GM10266 (cell line): Measurements from ENCODE around the gene AIF1L.
A peak's percentile ranks its signal among the peaks of the same experiment; 100 is the strongest.

Experiments used
- DNase-seq: peaks from one replicate; pipeline ENCODE4 v3.0.0; 2012; ENCODE audit errors: extremely low spot score
- TF ChIP-seq, protein P1 (sequence below): IDR thresholded peaks from 2 replicates; pipeline ENCODE4 v1.5.1; 2012; ENCODE audit warnings: mild to moderate bottlenecking, low read depth; ENCODE audit not compliant: control insufficient read depth, insufficient read depth; ENCODE audit errors: missing control alignments

The AIF1L gene

DNA sequence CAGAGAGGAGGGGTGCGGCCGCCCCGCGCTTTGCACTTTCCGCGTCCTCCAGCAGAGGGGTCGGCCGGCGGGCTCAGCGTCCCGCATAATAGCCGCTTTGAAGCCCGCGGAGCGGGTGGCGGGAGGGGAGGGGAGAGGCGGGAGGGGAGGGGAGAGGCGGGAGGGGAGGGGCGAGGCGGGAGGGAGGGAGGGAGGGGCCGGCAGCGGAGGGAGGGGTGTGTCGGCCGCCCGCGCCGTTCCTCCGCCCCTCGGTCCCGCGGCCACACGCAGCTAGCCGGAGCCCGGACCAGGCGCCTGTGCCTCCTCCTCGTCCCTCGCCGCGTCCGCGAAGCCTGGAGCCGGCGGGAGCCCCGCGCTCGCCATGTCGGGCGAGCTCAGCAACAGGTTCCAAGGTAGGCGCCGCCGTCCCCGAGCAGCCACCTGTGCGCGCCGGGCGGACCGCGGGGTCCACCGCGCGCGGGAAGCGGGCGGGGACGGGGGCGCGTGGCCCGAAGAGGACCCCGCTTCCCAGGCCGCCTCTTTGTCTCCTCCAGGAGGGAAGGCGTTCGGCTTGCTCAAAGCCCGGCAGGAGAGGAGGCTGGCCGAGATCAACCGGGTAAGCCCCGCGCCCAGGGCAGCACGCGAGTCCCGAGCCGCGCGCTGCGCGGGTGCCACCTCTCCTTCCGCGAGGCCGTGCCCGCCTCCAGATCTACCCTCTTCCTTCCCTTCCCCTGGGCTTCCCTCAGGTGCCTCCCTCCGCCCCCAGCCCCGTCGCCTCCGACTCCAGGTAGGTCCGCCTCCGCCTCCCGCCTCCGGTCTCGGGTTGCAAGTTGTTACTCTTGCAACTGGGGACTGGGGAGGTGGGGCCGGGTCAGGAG lies at the start of gene AIF1L:
Gene AIF1L (plus strand): TSS at position 263 of the 857 bp plus-strand sequence. CDS start 99 bp downstream, at position 362.
- DNase-seq, result peak; percentile 67
- TF ChIP-seq, protein P1, sequence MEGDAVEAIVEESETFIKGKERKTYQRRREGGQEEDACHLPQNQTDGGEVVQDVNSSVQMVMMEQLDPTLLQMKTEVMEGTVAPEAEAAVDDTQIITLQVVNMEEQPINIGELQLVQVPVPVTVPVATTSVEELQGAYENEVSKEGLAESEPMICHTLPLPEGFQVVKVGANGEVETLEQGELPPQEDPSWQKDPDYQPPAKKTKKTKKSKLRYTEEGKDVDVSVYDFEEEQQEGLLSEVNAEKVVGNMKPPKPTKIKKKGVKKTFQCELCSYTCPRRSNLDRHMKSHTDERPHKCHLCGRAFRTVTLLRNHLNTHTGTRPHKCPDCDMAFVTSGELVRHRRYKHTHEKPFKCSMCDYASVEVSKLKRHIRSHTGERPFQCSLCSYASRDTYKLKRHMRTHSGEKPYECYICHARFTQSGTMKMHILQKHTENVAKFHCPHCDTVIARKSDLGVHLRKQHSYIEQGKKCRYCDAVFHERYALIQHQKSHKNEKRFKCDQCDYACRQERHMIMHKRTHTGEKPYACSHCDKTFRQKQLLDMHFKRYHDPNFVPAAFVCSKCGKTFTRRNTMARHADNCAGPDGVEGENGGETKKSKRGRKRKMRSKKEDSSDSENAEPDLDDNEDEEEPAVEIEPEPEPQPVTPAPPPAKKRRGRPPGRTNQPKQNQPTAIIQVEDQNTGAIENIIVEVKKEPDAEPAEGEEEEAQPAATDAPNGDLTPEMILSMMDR, result no peak

DNA sequence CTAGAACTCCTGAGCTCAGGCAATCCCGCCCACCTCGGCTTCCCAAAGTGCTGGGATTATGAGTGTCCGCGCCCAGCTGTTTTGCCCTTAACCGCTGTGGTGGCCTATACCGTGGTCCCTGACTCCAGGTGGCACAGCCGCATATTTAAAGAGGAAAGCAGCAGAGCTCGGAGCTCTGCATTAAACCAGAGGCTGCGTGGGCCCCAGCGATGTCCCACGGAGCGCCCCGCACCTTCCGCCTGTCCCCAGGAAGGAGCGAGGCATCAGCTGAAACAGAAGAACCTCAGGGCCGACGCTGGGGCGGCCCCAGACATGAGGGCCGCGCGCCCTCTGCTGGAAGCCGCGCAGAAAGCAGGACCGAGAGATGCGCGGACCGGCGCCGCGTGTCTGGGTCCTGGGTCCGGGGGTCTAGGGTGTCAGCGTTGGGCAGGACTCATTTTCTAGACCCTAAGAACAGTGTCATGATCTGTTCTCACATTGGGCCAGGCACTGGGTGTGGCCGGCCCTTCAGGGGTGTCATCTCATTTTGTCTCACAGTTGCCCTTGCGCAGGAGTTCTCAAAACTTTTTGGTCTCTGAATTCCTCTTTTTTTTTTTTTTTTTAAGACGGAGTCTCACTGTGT lies 49.6 kb upstream of the AIF1L start:
- TF ChIP-seq, protein P1, result peak; percentile 98
- DNase-seq, result peak; percentile 81

DNA sequence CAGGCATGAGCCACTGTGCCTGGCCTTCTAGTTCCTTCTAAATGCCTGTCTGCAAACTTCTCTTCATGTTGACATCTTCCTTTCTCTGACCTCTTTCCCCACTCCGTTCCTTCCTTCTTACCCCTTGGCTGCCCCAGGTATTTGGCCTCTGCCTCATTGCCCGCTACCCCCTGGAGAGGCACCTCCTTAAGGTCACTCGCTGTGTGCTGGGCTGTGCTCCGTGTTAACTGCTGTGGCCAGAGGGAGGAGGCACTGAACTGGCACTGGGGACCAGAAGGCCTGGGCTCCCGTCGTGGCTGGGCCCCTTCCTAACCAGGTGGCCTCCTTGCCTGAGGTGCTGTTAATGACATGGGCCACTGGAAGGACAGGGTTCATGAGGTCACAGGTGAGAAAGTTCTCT lies 48.0 kb upstream of the AIF1L start:
- TF ChIP-seq, protein P1, result no peak
- DNase-seq, result no peak

DNA sequence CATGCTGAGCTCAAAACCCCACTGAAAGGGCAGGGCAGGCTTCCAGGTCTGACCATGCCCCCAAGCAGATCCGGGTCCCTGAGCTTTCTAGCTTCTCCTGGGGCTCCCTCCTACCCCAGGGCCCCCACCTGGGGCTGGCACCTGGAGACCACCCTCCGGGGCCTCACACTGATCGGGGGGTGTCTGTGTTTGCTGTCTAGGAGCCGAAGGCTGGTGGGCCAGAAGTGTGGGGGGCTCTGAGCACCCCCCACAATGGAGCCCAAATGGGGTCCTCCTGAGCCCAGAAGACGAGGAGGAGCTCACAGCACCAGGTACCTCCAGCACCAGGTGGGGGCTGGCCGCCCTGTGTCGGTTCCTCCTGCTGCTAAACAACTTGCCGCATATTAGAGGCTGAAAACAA lies 47.5 kb upstream of the AIF1L start:
- no peak for DNase-seq
- TF ChIP-seq, protein P1, result no peak

DNA sequence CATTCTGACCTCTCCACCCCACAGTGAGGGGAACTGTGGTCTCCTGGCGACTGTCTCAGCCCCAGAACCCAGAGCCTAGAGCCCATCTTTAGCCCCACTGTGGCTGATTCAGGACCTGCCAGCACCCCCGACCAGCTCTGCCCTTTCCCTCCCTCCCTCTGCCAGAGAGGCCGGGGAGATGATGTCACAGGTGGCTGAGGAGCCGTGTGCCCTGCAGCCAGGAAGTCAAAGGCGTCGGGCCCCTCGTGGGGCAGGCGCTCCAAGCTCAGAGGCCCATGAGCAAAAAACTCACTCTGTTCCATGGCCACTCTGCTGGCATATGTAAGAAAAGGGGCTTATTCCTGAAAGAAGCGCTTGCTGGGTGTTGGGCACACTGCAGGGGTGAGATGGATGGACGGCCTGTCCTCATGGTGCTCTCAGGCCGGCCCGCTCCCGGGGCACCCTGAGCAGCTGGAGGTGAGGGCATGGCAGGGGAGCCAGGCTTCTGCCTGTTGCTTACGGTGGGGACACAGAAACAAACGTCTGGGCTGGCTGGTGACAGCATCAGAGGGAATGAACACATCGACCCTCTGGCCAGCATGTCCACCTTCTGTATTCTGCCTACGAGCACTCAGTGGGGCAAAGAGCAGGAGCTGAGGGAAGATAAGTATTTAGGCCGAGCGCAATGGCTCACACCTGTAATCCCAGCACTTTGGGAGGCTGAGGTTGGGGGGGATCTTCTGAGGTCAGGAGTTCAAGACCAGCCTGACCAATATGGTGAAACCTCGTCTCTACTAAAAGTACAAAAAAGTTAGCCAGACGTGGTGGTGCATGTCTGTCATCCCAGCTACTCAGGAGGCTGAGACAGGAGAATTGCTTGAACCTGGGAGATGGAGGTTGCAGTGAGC lies 46.3 kb upstream of the AIF1L start:
- TF ChIP-seq, protein P1, result no peak
- no peak for DNase-seq

DNA sequence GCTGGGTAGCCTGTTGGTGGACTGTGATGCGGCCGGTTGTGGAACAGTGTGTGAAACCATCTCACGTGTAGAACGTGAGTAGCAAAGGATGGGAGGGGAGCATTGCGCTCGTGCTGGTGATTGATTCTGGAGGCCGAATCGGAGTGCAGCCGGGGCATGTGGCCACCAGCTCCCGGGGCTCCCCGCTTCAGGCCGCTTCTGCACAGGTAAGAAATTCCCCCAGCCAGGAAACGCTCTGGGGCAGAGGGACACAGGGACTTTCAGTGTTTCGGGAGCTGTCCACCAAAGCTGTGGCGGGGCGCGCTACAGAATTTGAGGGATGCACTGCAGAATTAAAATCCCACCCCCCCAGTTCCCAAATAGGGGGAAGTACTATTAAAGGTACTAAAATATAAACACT lies 45.5 kb upstream of the AIF1L start:
- no peak for DNase-seq
- TF ChIP-seq, protein P1, result no peak
